ENCODE data around the gene DDI1.
A peak's percentile ranks its signal among the peaks of the same experiment; 100 is the strongest.

DDI1 gene

GRCh38 chr11:104036995-104037394 lies 555 bp downstream of the DDI1 start:
- WGBS = 93% methylated on average over 21 of the region's 21 CpGs
- Histone ChIP-seq H3K14ac (ENCODE audit: low read length in 2 of 2) (no peak overlapping the region), H2AK5ac (ENCODE audit: low read length, severe bottlenecking) (no peak overlapping the region), H2BK5ac (ENCODE audit: low read depth, low read length, poor library complexity, severe bottlenecking) (no peak overlapping the region), H3K4me1 (ENCODE audit: control insufficient read depth, insufficient read depth, low read depth, low read length) (no peaks in the 10 kb centered on the region), H3K79me1 (replicated peaks; ENCODE audit: low read length, poor library complexity, severe bottlenecking) (no peaks in the 10 kb centered on the region), H3K4me2 (ENCODE audit: low read length, poor library complexity, severe bottlenecking) (no peak overlapping the region), H4K8ac (ENCODE audit: low read length) (no peak overlapping the region), H3K9me3 (ENCODE audit: control insufficient read depth, low read length) (no peaks in the 10 kb centered on the region), H3K9ac (ENCODE audit: low read length) (no peak overlapping the region), H3K4ac (ENCODE audit: low read depth in 1 of 2, low read length in 2 of 2) (no peak overlapping the region), H2BK120ac (ENCODE audit: low read depth, low read length) (no peak overlapping the region), H3K23ac (ENCODE audit: low read length in 2 of 2) (no peak overlapping the region), H3K27ac (ENCODE audit: low read length, poor library complexity, severe bottlenecking) (no peak overlapping the region), H4K91ac (ENCODE audit: low read length) (no peak overlapping the region), H3K27me3 (ENCODE audit: control insufficient read depth in 1 of 2, insufficient read depth in 1 of 2, low read length in 2 of 2) (no peaks in the 10 kb centered on the region), H2BK12ac (ENCODE audit: low read length in 2 of 2) (no peak overlapping the region), H3K36me3 (ENCODE audit: control insufficient read depth in 1 of 2, insufficient read depth in 2 of 2, low read depth in 1 of 2, low read length in 2 of 2) (no peaks in the 10 kb centered on the region), H2AFZ (ENCODE audit: low read depth, low read length) (no peak overlapping the region), H3K18ac (ENCODE audit: low read depth in 1 of 2, low read length in 2 of 2) (no peak overlapping the region), H2BK15ac (ENCODE audit: low read depth, poor library complexity, severe bottlenecking) (no peak overlapping the region), H3K4me3 (ENCODE audit: insufficient read depth in 1 of 2, low read depth in 1 of 2, low read length in 2 of 2) (no peak overlapping the region)
- DNase-seq = no peak

- Histone ChIP-seq H3K14ac (ENCODE audit: low read length in 2 of 2) (no peak overlapping the region), H4K8ac (ENCODE audit: low read length) (no peak overlapping the region), H3K9ac (ENCODE audit: low read length) (no peak overlapping the region), H2AFZ (ENCODE audit: low read depth, low read length) (no peak overlapping the region), H3K4ac (ENCODE audit: low read depth in 1 of 2, low read length in 2 of 2) (no peak overlapping the region), H3K23ac (ENCODE audit: low read length in 2 of 2) (no peak overlapping the region), H2BK5ac (ENCODE audit: low read depth, low read length, poor library complexity, severe bottlenecking) (no peak overlapping the region), H3K27me3 (ENCODE audit: control insufficient read depth in 1 of 2, insufficient read depth in 1 of 2, low read length in 2 of 2) (no peaks in the 10 kb centered on the region), H3K18ac (ENCODE audit: low read depth in 1 of 2, low read length in 2 of 2) (no peak overlapping the region), H2BK12ac (ENCODE audit: low read length in 2 of 2) (no peak overlapping the region), H3K4me2 (ENCODE audit: low read length, poor library complexity, severe bottlenecking) (no peak overlapping the region), H3K9me3 (ENCODE audit: control insufficient read depth, low read length) (no peaks in the 10 kb centered on the region), H3K79me1 (replicated peaks; ENCODE audit: low read length, poor library complexity, severe bottlenecking) (no peaks in the 10 kb centered on the region), H3K4me3 (ENCODE audit: insufficient read depth in 1 of 2, low read depth in 1 of 2, low read length in 2 of 2) (no peak overlapping the region), H2BK15ac (ENCODE audit: low read depth, poor library complexity, severe bottlenecking) (no peak overlapping the region), H4K91ac (ENCODE audit: low read length) (no peak overlapping the region), H3K36me3 (ENCODE audit: control insufficient read depth in 1 of 2, insufficient read depth in 2 of 2, low read depth in 1 of 2, low read length in 2 of 2) (no peaks in the 10 kb centered on the region), H3K4me1 (ENCODE audit: control insufficient read depth, insufficient read depth, low read depth, low read length) (no peaks in the 10 kb centered on the region), H2AK5ac (ENCODE audit: low read length, severe bottlenecking) (no peak overlapping the region), H3K27ac (ENCODE audit: low read length, poor library complexity, severe bottlenecking) (no peak overlapping the region), H2BK120ac (ENCODE audit: low read depth, low read length) (no peak overlapping the region)
- WGBS = 50% methylated on average over 1 of the region's 2 CpGs
- no peak for DNase-seq
Observed at GRCh38 chr11:104041792-104042191, 5.4 kb downstream of the DDI1 start.

GRCh38 chr11:104043142-104043541 lies 6.7 kb downstream of the DDI1 start:
- no peak overlapping the region for H2BK12ac ChIP-seq (ENCODE audit: low read length in 2 of 2)
- no peak overlapping the region for H3K4ac ChIP-seq (ENCODE audit: low read depth in 1 of 2, low read length in 2 of 2)
- no peaks in the 10 kb centered on the region for H3K79me1 ChIP-seq (replicated peaks; ENCODE audit: low read length, poor library complexity, severe bottlenecking)
- no peak overlapping the region for H4K91ac ChIP-seq (ENCODE audit: low read length)
- peak overlapping the region in 1 of 2 experiments; percentile 71 for H3K14ac ChIP-seq (ENCODE audit: low read length in 2 of 2)
- H2BK15ac ChIP-seq (ENCODE audit: low read depth, poor library complexity, severe bottlenecking) = no peak overlapping the region
- H4K8ac ChIP-seq (ENCODE audit: low read length) = no peak overlapping the region
- H3K27me3 ChIP-seq (ENCODE audit: control insufficient read depth in 1 of 2, insufficient read depth in 1 of 2, low read length in 2 of 2) = no peaks in the 10 kb centered on the region
- H2AFZ ChIP-seq (ENCODE audit: low read depth, low read length) = no peak overlapping the region
- no peaks in the 10 kb centered on the region for H3K36me3 ChIP-seq (ENCODE audit: control insufficient read depth in 1 of 2, insufficient read depth in 2 of 2, low read depth in 1 of 2, low read length in 2 of 2)
- no peak for DNase-seq
- 80% methylated on average over 4 of the region's 4 CpGs for WGBS
- no peak overlapping the region for H2BK5ac ChIP-seq (ENCODE audit: low read depth, low read length, poor library complexity, severe bottlenecking)
- no peak overlapping the region for H3K9ac ChIP-seq (ENCODE audit: low read length)
- no peak overlapping the region for H2AK5ac ChIP-seq (ENCODE audit: low read length, severe bottlenecking)
- H3K27ac ChIP-seq (ENCODE audit: low read length, poor library complexity, severe bottlenecking) = no peak overlapping the region
- no peak overlapping the region for H3K23ac ChIP-seq (ENCODE audit: low read length in 2 of 2)
- H3K9me3 ChIP-seq (ENCODE audit: control insufficient read depth, low read length) = no peaks in the 10 kb centered on the region
- no peaks in the 10 kb centered on the region for H3K4me1 ChIP-seq (ENCODE audit: control insufficient read depth, insufficient read depth, low read depth, low read length)
- H2BK120ac ChIP-seq (ENCODE audit: low read depth, low read length) = no peak overlapping the region
- H3K4me2 ChIP-seq (ENCODE audit: low read length, poor library complexity, severe bottlenecking) = no peak overlapping the region
- peak overlapping the region in 1 of 2 experiments; percentile 21 for H3K18ac ChIP-seq (ENCODE audit: low read depth in 1 of 2, low read length in 2 of 2)
- no peak overlapping the region for H3K4me3 ChIP-seq (ENCODE audit: insufficient read depth in 1 of 2, low read depth in 1 of 2, low read length in 2 of 2)

- no peak overlapping the region for H2BK120ac ChIP-seq (ENCODE audit: low read depth, low read length)
- peak overlapping the region in 1 of 2 experiments; percentile 40 for H3K18ac ChIP-seq (ENCODE audit: low read depth in 1 of 2, low read length in 2 of 2)
- no peak overlapping the region for H2BK5ac ChIP-seq (ENCODE audit: low read depth, low read length, poor library complexity, severe bottlenecking)
- no peaks in the 10 kb centered on the region for H3K79me1 ChIP-seq (replicated peaks; ENCODE audit: low read length, poor library complexity, severe bottlenecking)
- no peak overlapping the region for H2AFZ ChIP-seq (ENCODE audit: low read depth, low read length)
- H4K91ac ChIP-seq (ENCODE audit: low read length) = no peak overlapping the region
- H3K4me2 ChIP-seq (ENCODE audit: low read length, poor library complexity, severe bottlenecking) = no peak overlapping the region
- H3K14ac ChIP-seq (ENCODE audit: low read length in 2 of 2) = no peak overlapping the region
- H3K9me3 ChIP-seq (ENCODE audit: control insufficient read depth, low read length) = no peaks in the 10 kb centered on the region
- no peak overlapping the region for H3K27ac ChIP-seq (ENCODE audit: low read length, poor library complexity, severe bottlenecking)
- peak; percentile 3 for DNase-seq
- no peak overlapping the region for H3K4me3 ChIP-seq (ENCODE audit: insufficient read depth in 1 of 2, low read depth in 1 of 2, low read length in 2 of 2)
- H3K27me3 ChIP-seq (ENCODE audit: control insufficient read depth in 1 of 2, insufficient read depth in 1 of 2, low read length in 2 of 2) = no peaks in the 10 kb centered on the region
- H2AK5ac ChIP-seq (ENCODE audit: low read length, severe bottlenecking) = no peak overlapping the region
- H3K4ac ChIP-seq (ENCODE audit: low read depth in 1 of 2, low read length in 2 of 2) = no peak overlapping the region
- H3K23ac ChIP-seq (ENCODE audit: low read length in 2 of 2) = no peak overlapping the region
- no peak overlapping the region for H3K9ac ChIP-seq (ENCODE audit: low read length)
- no peak overlapping the region for H4K8ac ChIP-seq (ENCODE audit: low read length)
- 92% methylated on average over 3 of the region's 6 CpGs for WGBS
- no peak overlapping the region for H2BK12ac ChIP-seq (ENCODE audit: low read length in 2 of 2)
- no peaks in the 10 kb centered on the region for H3K4me1 ChIP-seq (ENCODE audit: control insufficient read depth, insufficient read depth, low read depth, low read length)
- no peak overlapping the region for H2BK15ac ChIP-seq (ENCODE audit: low read depth, poor library complexity, severe bottlenecking)
- H3K36me3 ChIP-seq (ENCODE audit: control insufficient read depth in 1 of 2, insufficient read depth in 2 of 2, low read depth in 1 of 2, low read length in 2 of 2) = no peaks in the 10 kb centered on the region
Observed at GRCh38 chr11:104043678-104044239, 7.3 kb downstream of the DDI1 start.
